K562 (cell line): ENCODE data around the gene CRKL. TPM values are rescaled to one million over a fixed set of nuclear protein-coding genes. Genes with fewer than 3 reads are reported as not detected.

ENCODE experiments used
- DACH1 ChIP-seq: fragments of 450-650 bp; IDR thresholded peaks from 2 replicates; pipeline ENCODE4 v1.6.1; 2018; ENCODE audit not compliant: partially characterized antibody
- ESRRB ChIP-seq: fragments of 250-450 bp; sonication (Bioruptor Pico); IDR thresholded peaks from 2 replicates; pipeline ENCODE4 v1.5.0; 2020; ENCODE audit warnings: mild to moderate bottlenecking, moderate library complexity, borderline replicate concordance
- FOSL1 ChIP-seq: fragments of 200-800 bp; sonication (Bioruptor generic); conservative IDR thresholded peaks from 2 replicates; pipeline ENCODE4 v1.6.1; 2016; ENCODE audit warnings: missing genetic modification characterization, missing compliant biosample characterization
- HDAC3 ChIP-seq: fragments of 450-650 bp; IDR thresholded peaks from 2 replicates; pipeline ENCODE4 v1.6.1; 2018; ENCODE audit warnings: borderline replicate concordance, mild to moderate bottlenecking, moderate library complexity; ENCODE audit not compliant: partially characterized antibody
- HDAC6 ChIP-seq: IDR thresholded peaks from 2 replicates; pipeline ENCODE4 v1.6.1; 2012; ENCODE audit warnings: low read depth, mild to moderate bottlenecking, control low read depth, inconsistent platforms, low read length, moderate library complexity
- IRF1 ChIP-seq: sonication (generic); formaldehyde crosslinking; IDR thresholded peaks from 2 replicates; pipeline ENCODE4 v1.8.0; 2022; ENCODE audit warnings: missing genetic modification reagents, mild to moderate bottlenecking, borderline replicate concordance
- MED1 ChIP-seq: sonication (generic); formaldehyde crosslinking; IDR thresholded peaks from 2 replicates; pipeline ENCODE4 v1.8.1; 2023; ENCODE audit warnings: missing genetic modification reagents, borderline replicate concordance
- NR3C1 ChIP-seq: sonication (generic); formaldehyde crosslinking; IDR thresholded peaks from 2 replicates; pipeline ENCODE4 v1.8.1; 2022; ENCODE audit warnings: missing genetic modification reagents
- NR4A1 ChIP-seq, 2 experiments: fragments of 250-450 bp in 1 of 2; fragments of 450-650 bp in 1 of 2; sonication (Bioruptor Pico) in 1 of 2; IDR thresholded peaks; 2 replicates each; pipeline versions ENCODE4 v1.4.0 to v1.6.1; 2016 to 2020; ENCODE audit warnings: mild to moderate bottlenecking in 2 of 2, missing compliant biosample characterization in 1 of 2, missing genetic modification characterization in 1 of 2, moderate library complexity in 1 of 2
- PATZ1 ChIP-seq: fragments of 250-450 bp; sonication (Bioruptor Pico); IDR thresholded peaks from 2 replicates; pipeline ENCODE4 v1.5.0; 2020; ENCODE audit warnings: mild to moderate bottlenecking, borderline replicate concordance
- SREBF2 ChIP-seq: sonication (generic); formaldehyde crosslinking; IDR thresholded peaks from 2 replicates; pipeline ENCODE4 v1.4.0; 2020; ENCODE audit warnings: mild to moderate bottlenecking, missing genetic modification reagents
- STAG1 ChIP-seq: sonication (generic); formaldehyde crosslinking; IDR thresholded peaks from 2 replicates; pipeline ENCODE4 v1.5.0; 2020; ENCODE audit warnings: missing genetic modification reagents, borderline replicate concordance
- TAL1 ChIP-seq: fragments of 450-650 bp; IDR thresholded peaks from 2 replicates; pipeline ENCODE4 v1.6.1; 2016; ENCODE audit warnings: mild to moderate bottlenecking
- TBP ChIP-seq: optimal IDR thresholded peaks from 2 replicates; pipeline ENCODE3; 2011; ENCODE audit warnings: low read depth, low read length, improper control_type of control experiment
- ZBTB11 ChIP-seq, 3 experiments: fragments of 200-800 bp in 1 of 3; fragments of 250-450 bp in 1 of 3; fragments of 450-650 bp in 1 of 3; sonication (Bioruptor Pico) in 1 of 3; sonication (Bioruptor generic) in 1 of 3; formaldehyde crosslinking in 1 of 3; IDR thresholded peaks; 2 replicates each; pipeline versions ENCODE4 v1.6.1 to v1.8.0; 2016 to 2022; ENCODE audit warnings: mild to moderate bottlenecking in 2 of 3, missing genetic modification characterization in 2 of 3, missing compliant biosample characterization in 1 of 3, moderate library complexity in 1 of 3
- ZNF586 ChIP-seq: fragments of 450-650 bp; formaldehyde crosslinking; conservative IDR thresholded peaks from 2 replicates; pipeline ENCODE4 v1.4.0; 2020; ENCODE audit warnings: mild to moderate bottlenecking, moderate library complexity
- ZNF589 ChIP-seq: fragments of 200-800 bp; sonication (Bioruptor generic); IDR thresholded peaks from 2 replicates; pipeline ENCODE4 v1.6.1; 2016; ENCODE audit warnings: low read depth, missing genetic modification characterization, missing compliant biosample characterization
- ZNF639 ChIP-seq, 2 experiments: fragments of 200-800 bp in 1 of 2; sonication (Bioruptor generic) in 1 of 2; sonication (generic) in 1 of 2; formaldehyde crosslinking in 1 of 2; IDR thresholded peaks in 1 of 2; conservative IDR thresholded peaks in 1 of 2; 2 replicates each; pipeline versions ENCODE4 v1.5.0 to v1.6.1; 2016 to 2020; ENCODE audit warnings: missing compliant biosample characterization in 1 of 2, missing genetic modification characterization in 1 of 2, missing genetic modification reagents in 1 of 2
- polyA plus RNA-seq, 8 experiments: library from polyadenylated mRNA; depleted of rRNA in 4 of 8; stranded (reverse) in 5 of 8; unstranded in 3 of 8; fragments of >200 nt; fragmentation: Nextera tagmentation in 2 of 8; fragmentation: Illumina TruSeq in 1 of 8; extraction: Ambion mirVana in 2 of 8; extraction: Trizol in 1 of 8; gene quantifications; 2 replicates each; pipeline versions ENCODE4 v1.2.1 to v1.2.3, GENCODE V29; 2011 to 2014; ENCODE audit warnings: inconsistent platforms in 1 of 8, missing spikeins in 1 of 8
- total RNA-seq, 7 experiments: library from RNA; depleted of rRNA in 6 of 7; stranded (reverse); fragments of >200 nt in 6 of 7; fragmentation: Illumina TruSeq in 2 of 7; extraction: Trizol in 2 of 7; gene quantifications; 2 replicates each; pipeline versions ENCODE4 v1.2.1 to v1.2.3, GENCODE V29; 2011 to 2021; ENCODE audit warnings: low replicate concordance in 1 of 7

The CRKL gene
- total and polyA plus RNA-seq, 9 of the 15 experiments (the other 6 are each of a cell fraction or from before 2014, with no cell fraction given): 100 to 263 (median 124) TPM

GRCh38 chr22:20885557-20886323 is 31.5 kb upstream of the CRKL start (continued):
- TF ChIP-seq ZBTB11 (CRISPR knock-in tag; IDR thresholded peaks at IDR 0.05): peak in 2 of 3 experiments; percentile 25 to 75; a peak in 2 of 6 replicates
- TF ChIP-seq PATZ1 (CRISPR knock-in tag): no peak; the same call in 1 of the 2 replicates
- no peak for TF ChIP-seq SREBF2 (CRISPR knock-in tag)
- TF ChIP-seq MED1: no peak
- TF ChIP-seq DACH1: no peak
- 0 out of 2 replicates have a peak, but pooled peaks have one; percentile 36 for TF ChIP-seq HDAC6
- peak; percentile 96; the same call in 1 of the 2 replicates for TF ChIP-seq STAG1 (CRISPR knock-in tag)
- TF ChIP-seq ZNF589 (CRISPR knock-in tag): no peak; the same call in none of the 2 replicates
- peak in 1 of 2 experiments; percentile 84; a peak in 2 of 4 replicates for TF ChIP-seq ZNF639 (CRISPR knock-in tag; conservative IDR thresholded peaks at IDR 0.05 in 1 of 2, IDR thresholded peaks at IDR 0.05 in 1 of 2)
- TF ChIP-seq NR3C1 (CRISPR knock-in tag): no peak
- peak; percentile 24 for TF ChIP-seq TAL1
- TF ChIP-seq FOSL1 (tag): peak; percentile 57
- peak; percentile 6 for TF ChIP-seq TBP
- TF ChIP-seq IRF1 (CRISPR knock-in tag): no peak
- peak; percentile 97 for TF ChIP-seq NR4A1 (CRISPR knock-in tag; IDR thresholded peaks at IDR 0.05)
- TF ChIP-seq NR4A1 (tag; IDR thresholded peaks at IDR 0.05): peak; percentile 96
- no peak for TF ChIP-seq HDAC3
- no peak for TF ChIP-seq ESRRB (CRISPR knock-in tag)
- TF ChIP-seq ZNF586 (CRISPR knock-in tag): no peak
